ENCODE results near the gene ZNF277. TPM values are rescaled to one million over a fixed set of nuclear protein-coding genes. Genes with fewer than 3 reads are reported as not detected.
A peak's percentile ranks its signal among the peaks of the same experiment; 100 is the strongest.

ZNF277 gene
- total RNA-seq, 6 experiments from 2014 or later: 11.2 to 20.9 (median 13.1) TPM

- Histone ChIP-seq H3K36me3 (no peaks in the 10 kb centered on the region), H3K4me3 (no peak overlapping the region), H3K27me3 (no peaks in the 10 kb centered on the region), H3K4me1 (no peaks in the 10 kb centered on the region), H3K27ac (no peak overlapping the region), H3K9me3 (no peaks in the 10 kb centered on the region)
- 75% methylated on average over 5 of the region's 5 CpGs for WGBS (ENCODE audit: insufficient coverage, low coverage, low lambda C conversion rate, missing lambda C conversion rate)
- DNase-seq: no peak
- TF ChIP-seq POLR2A (IDR thresholded peaks at IDR 0.05): no peak
- TF ChIP-seq CTCF (IDR thresholded peaks at IDR 0.05): no peak
- intact Hi-C loops (cut with DNase I): no loop called here
- no peak for ATAC-seq
Measured at GRCh38 chr7:112381311-112382091, 175.0 kb downstream of the ZNF277 start.

GRCh38 chr7:112383671-112384417, 177.3 kb downstream of the ZNF277 start:
- WGBS (ENCODE audit: insufficient coverage, low coverage, low lambda C conversion rate, missing lambda C conversion rate): 69% methylated on average over 7 of the region's 11 CpGs
- intact Hi-C loops (cut with DNase I): no loop called here
- Histone ChIP-seq H3K4me1 (no peaks in the 10 kb centered on the region), H3K4me3 (no peak overlapping the region), H3K9me3 (no peaks in the 10 kb centered on the region), H3K27me3 (no peaks in the 10 kb centered on the region), H3K27ac (no peak overlapping the region), H3K36me3 (no peaks in the 10 kb centered on the region)
- TF ChIP-seq CTCF (IDR thresholded peaks at IDR 0.05) (peak in 1 of 4 donors; percentile 10), POLR2A (IDR thresholded peaks at IDR 0.05) (no peak)
- peak in 2 of 4 donors; percentile 24 to 28 for ATAC-seq
- no peak for DNase-seq

- ATAC-seq (no peak), DNase-seq (no peak)
- Histone ChIP-seq H3K27ac (no peak overlapping the region), H3K4me3 (no peak overlapping the region), H3K36me3 (no peaks in the 10 kb centered on the region), H3K9me3 (no peaks in the 10 kb centered on the region), H3K27me3 (no peaks in the 10 kb centered on the region), H3K4me1 (no peaks in the 10 kb centered on the region)
- intact Hi-C loops (cut with DNase I): no loop called here
- WGBS (ENCODE audit: insufficient coverage, low coverage, low lambda C conversion rate, missing lambda C conversion rate): 100% methylated on average over 3 of the region's 3 CpGs
- TF ChIP-seq POLR2A (IDR thresholded peaks at IDR 0.05) (no peak), CTCF (IDR thresholded peaks at IDR 0.05) (no peak)
Measured at GRCh38 chr7:112385516-112385915, 179.0 kb downstream of the ZNF277 start.

GRCh38 chr7:112386619-112387018, 180.1 kb downstream of the ZNF277 start:
- WGBS (ENCODE audit: insufficient coverage, low coverage, low lambda C conversion rate, missing lambda C conversion rate): 100% methylated on average over 1 of the region's 1 CpG
- Histone ChIP-seq H3K4me1 (no peaks in the 10 kb centered on the region), H3K9me3 (no peaks in the 10 kb centered on the region), H3K27me3 (no peaks in the 10 kb centered on the region), H3K27ac (no peak overlapping the region), H3K36me3 (no peaks in the 10 kb centered on the region), H3K4me3 (no peak overlapping the region)
- no peak for ATAC-seq
- no peak for DNase-seq
- intact Hi-C loops (cut with DNase I): no loop called here
- TF ChIP-seq POLR2A (IDR thresholded peaks at IDR 0.05) (no peak), CTCF (IDR thresholded peaks at IDR 0.05) (no peak)
